BE2C (cell line): ENCODE data around the gene CDK15.

Source experiments
- DNase-seq: peaks from one replicate; pipeline ENCODE4 v3.0.0-alpha.2; 2020
- H3K27me3 ChIP-seq: fragments of 250-450 bp; sonication (Bioruptor Pico); 2 replicates; pipeline ENCODE4 v1.5.1; 2020; ENCODE audit warnings: mild to moderate bottlenecking
- H3K36me3 ChIP-seq: fragments of 250-450 bp; sonication (Bioruptor Pico); 2 replicates; pipeline ENCODE4 v1.5.1; 2020; ENCODE audit warnings: mild to moderate bottlenecking
- H3K4me1 ChIP-seq: fragments of 250-450 bp; sonication (Bioruptor Pico); 2 replicates; pipeline ENCODE4 v1.5.1; 2020
- H3K4me3 ChIP-seq: 2 replicates; pipeline ENCODE4 v1.5.1; 2011; ENCODE audit warnings: low read depth, low read length
- H3K9me3 ChIP-seq: fragments of 250-450 bp; sonication (Bioruptor Pico); 2 replicates; pipeline ENCODE4 v1.5.1; 2020
- CTCF ChIP-seq: IDR thresholded peaks from 2 replicates; pipeline ENCODE4 v1.5.1; 2012; ENCODE audit warnings: mild to moderate bottlenecking, low read depth, low read length

CDK15 gene

GRCh38 chr2:201936817-201937216, 130.5 kb downstream of the CDK15 start:
- no peak for DNase-seq
- H3K27me3 ChIP-seq = no peaks in the 10 kb centered on the region
- H3K36me3 ChIP-seq = no peaks in the 10 kb centered on the region
- H3K9me3 ChIP-seq = no peaks in the 10 kb centered on the region
- TF ChIP-seq CTCF = no peak
- no peak overlapping the region for H3K4me3 ChIP-seq
- H3K4me1 ChIP-seq = peaks cover 14% of the 10 kb centered on the region

- Histone ChIP-seq H3K4me1 (peaks cover 9% of the 10 kb centered on the region), H3K9me3 (no peaks in the 10 kb centered on the region), H3K4me3 (no peak overlapping the region), H3K36me3 (no peaks in the 10 kb centered on the region), H3K27me3 (no peaks in the 10 kb centered on the region)
- DNase-seq = no peak
- TF ChIP-seq CTCF = no peak
Observed at GRCh38 chr2:201937343-201937742, 131.0 kb downstream of the CDK15 start.

GRCh38 chr2:201938156-201938775, 131.9 kb downstream of the CDK15 start:
- Histone ChIP-seq H3K36me3 (no peaks in the 10 kb centered on the region), H3K27me3 (no peaks in the 10 kb centered on the region), H3K4me3 (no peak overlapping the region), H3K4me1 (peaks cover 4% of the 10 kb centered on the region; the same call in 1 of the 2 replicates), H3K9me3 (no peaks in the 10 kb centered on the region)
- no peak for DNase-seq
- TF ChIP-seq CTCF = no peak

- Histone ChIP-seq H3K4me3 (no peak overlapping the region), H3K27me3 (no peaks in the 10 kb centered on the region), H3K4me1 (peaks cover 2% of the 10 kb centered on the region; the same call in 1 of the 2 replicates), H3K9me3 (no peaks in the 10 kb centered on the region), H3K36me3 (no peaks in the 10 kb centered on the region)
- TF ChIP-seq CTCF = no peak
- DNase-seq = no peak
Observed at GRCh38 chr2:201938781-201939180, 132.4 kb downstream of the CDK15 start.

GRCh38 chr2:201939453-201939941, 133.2 kb downstream of the CDK15 start:
- Histone ChIP-seq H3K9me3 (no peaks in the 10 kb centered on the region), H3K36me3 (no peaks in the 10 kb centered on the region), H3K4me3 (no peak overlapping the region), H3K4me1 (no peaks in the 10 kb centered on the region), H3K27me3 (no peaks in the 10 kb centered on the region)
- DNase-seq = no peak
- no peak for TF ChIP-seq CTCF

- Histone ChIP-seq H3K27me3 (no peaks in the 10 kb centered on the region), H3K36me3 (no peaks in the 10 kb centered on the region), H3K9me3 (no peaks in the 10 kb centered on the region), H3K4me3 (no peak overlapping the region), H3K4me1 (no peaks in the 10 kb centered on the region)
- no peak for TF ChIP-seq CTCF
- DNase-seq = no peak
Observed at GRCh38 chr2:201942531-201942930, 136.2 kb downstream of the CDK15 start.
